LNCaP clone FGC (cell line): ENCODE measurements around the gene PEX5L.

Source experiments
- DNase-seq: peaks from one replicate; pipeline ENCODE4 v3.0.0-alpha.2; 2011; ENCODE audit warnings: low read depth
- H3K4me3 ChIP-seq: 2 replicates; pipeline ENCODE4 v1.5.1; 2011; ENCODE audit warnings: mild to moderate bottlenecking, low read depth, low read length, control low read depth
- TF ChIP-seq, protein P1 (sequence below): IDR thresholded peaks from 2 replicates; pipeline ENCODE4 v1.5.1; 2012; ENCODE audit warnings: mild to moderate bottlenecking; ENCODE audit not compliant: control insufficient read depth, insufficient read depth; ENCODE audit errors: extremely low read depth

PEX5L gene

DNA sequence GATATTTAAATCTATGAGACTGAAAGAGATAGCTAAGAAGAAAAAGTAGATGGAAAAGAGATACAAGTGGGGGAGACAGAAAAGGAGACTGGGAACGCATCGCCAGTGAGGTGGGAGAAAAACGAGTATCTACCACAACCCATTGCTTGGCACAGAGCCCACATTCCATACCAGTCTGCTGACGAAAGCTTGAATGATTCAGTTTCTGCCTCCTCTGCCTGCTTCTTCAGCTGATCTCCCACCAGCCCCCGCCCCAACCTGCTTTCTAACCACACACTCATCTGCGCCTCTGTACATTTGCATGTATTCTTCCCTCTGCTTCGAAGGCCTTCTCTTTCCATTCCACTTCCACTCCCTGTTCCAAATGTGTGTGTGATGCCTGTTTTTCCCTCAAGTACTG is 195.8 kb downstream of the PEX5L start:
- H3K4me3 ChIP-seq = no peak overlapping the region
- TF ChIP-seq, protein P1, sequence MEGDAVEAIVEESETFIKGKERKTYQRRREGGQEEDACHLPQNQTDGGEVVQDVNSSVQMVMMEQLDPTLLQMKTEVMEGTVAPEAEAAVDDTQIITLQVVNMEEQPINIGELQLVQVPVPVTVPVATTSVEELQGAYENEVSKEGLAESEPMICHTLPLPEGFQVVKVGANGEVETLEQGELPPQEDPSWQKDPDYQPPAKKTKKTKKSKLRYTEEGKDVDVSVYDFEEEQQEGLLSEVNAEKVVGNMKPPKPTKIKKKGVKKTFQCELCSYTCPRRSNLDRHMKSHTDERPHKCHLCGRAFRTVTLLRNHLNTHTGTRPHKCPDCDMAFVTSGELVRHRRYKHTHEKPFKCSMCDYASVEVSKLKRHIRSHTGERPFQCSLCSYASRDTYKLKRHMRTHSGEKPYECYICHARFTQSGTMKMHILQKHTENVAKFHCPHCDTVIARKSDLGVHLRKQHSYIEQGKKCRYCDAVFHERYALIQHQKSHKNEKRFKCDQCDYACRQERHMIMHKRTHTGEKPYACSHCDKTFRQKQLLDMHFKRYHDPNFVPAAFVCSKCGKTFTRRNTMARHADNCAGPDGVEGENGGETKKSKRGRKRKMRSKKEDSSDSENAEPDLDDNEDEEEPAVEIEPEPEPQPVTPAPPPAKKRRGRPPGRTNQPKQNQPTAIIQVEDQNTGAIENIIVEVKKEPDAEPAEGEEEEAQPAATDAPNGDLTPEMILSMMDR = no peak
- DNase-seq = no peak

DNA sequence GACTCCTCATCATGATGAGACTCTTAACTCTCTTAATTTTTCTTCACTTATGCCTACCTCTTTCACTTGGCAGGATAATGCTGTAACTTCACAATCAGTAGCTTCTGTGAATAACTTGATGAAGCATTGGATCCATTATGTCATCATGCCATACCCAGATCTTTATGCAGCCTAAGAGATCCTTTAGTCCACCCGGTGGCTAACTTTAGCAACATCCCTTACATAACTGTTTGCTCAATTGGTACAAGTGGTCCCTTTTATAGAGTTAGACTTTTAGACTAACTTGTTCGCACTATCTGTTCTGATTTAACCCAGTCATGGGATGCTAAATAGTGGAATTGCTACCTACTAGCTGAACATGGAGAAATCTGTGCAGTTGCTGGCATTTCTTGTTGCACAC is 199.4 kb downstream of the PEX5L start:
- H3K4me3 ChIP-seq = no peak overlapping the region
- no peak for DNase-seq
- TF ChIP-seq, protein P1 = no peak

DNA sequence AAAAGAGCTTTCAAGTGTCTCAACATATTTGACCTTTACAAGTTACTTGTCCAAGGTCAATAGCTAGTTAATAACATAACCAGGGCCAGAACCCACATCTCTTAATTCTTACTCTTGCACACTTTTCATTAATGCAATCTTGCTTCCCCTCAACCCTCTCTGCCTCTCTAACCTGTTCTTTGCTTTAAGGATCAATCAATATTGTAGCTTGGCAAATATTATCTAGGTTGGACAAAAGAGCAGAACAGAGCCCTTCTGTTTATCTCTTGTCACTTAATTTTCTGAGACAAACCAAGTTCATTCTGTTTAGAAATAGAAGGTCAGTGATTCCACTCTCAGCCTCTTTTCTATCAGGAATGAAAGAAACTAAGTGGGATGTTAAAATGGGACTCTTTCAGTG is 203.4 kb downstream of the PEX5L start:
- TF ChIP-seq, protein P1 = no peak
- no peak for DNase-seq

DNA sequence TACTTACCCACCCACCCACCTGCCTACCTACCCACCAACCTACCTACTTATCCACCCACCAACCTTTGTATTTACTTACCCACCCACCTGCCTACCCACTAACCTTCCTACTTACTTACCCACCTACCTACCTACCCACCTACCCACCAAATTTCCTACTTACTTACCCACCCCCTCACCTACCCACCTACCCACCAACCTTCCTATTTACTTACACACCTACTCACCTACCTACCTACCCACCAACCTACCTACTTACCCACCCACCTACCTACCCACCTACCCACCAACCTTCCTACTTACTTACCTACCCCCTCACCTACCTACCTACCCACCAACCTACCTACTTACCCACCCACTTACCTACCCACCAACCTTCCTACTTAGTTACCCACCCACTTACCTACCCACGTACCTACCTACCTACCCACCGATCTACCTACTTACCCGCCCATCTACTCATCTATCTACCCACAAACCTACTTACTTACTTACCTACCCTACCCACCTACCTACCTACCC is 204.3 kb downstream of the PEX5L start:
- no peak overlapping the region for H3K4me3 ChIP-seq
- TF ChIP-seq, protein P1 = no peak
- no peak for DNase-seq

More for the DNA sequence above, 203.4 kb downstream of the PEX5L start:
- H3K4me3 ChIP-seq = no peak overlapping the region

DNA sequence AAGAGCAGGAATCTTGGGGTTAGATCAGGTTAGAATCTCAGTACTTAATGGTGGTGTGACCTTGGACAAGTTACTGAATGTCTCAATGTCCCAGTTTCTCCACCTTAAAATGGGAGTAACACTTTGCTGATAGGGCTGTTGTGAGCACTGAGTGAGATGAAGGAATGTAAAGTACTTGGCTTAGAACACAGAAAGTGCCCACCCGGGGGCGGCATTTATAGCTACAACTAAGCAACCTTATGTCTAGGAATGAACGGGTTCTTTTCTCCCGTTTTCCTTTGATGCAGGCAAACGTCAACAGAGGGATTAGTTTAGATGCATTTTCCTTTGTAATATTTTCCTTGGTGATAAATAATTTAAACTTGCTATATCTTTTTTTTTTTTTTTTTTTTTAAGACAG is 207.3 kb downstream of the PEX5L start:
- no peak overlapping the region for H3K4me3 ChIP-seq
- DNase-seq = no peak
- TF ChIP-seq, protein P1 = no peak

DNA sequence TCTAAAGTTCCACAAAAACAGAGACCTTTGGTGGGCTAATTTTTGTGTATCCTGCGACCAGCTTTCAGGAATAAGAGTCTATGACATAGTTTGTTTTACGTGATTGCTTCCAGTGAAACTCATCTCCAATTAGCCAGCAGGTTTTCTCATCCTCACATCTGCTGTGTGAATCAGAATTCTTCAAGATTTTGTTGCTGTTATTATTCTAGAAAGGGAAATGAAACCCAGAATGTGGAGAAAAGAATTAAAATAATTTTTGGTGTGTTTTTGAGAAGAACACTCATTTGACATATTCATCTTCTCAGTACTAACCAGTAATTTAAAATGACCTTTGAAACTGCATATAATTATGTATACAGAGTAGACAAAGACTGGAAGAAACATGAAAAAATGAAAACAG is 208.0 kb downstream of the PEX5L start:
- no peak for DNase-seq
- TF ChIP-seq, protein P1 = no peak
- H3K4me3 ChIP-seq = no peak overlapping the region

DNA sequence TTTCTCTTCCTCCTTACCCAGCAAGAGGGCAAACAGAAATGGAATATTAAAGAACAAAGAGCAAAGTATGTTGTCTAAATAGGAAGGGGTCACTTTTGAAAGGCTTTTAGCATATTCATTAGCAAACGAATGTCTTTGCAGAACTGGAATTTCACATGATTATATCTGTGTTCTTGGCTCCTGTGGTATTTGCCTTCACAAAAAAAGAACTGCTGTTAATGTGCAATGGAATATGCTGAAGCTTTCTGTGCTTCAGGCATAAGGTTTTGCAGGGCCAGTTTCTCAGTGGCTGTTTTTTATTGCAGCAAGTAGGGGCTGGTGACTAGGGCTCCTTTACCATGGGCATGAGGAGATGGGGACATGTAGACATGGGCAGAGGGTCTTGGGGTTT is 210.5 kb downstream of the PEX5L start:
- TF ChIP-seq, protein P1 = no peak
- H3K4me3 ChIP-seq = no peak overlapping the region
- DNase-seq = no peak
